ENCODE results near the gene TAAR1.

DNA sequence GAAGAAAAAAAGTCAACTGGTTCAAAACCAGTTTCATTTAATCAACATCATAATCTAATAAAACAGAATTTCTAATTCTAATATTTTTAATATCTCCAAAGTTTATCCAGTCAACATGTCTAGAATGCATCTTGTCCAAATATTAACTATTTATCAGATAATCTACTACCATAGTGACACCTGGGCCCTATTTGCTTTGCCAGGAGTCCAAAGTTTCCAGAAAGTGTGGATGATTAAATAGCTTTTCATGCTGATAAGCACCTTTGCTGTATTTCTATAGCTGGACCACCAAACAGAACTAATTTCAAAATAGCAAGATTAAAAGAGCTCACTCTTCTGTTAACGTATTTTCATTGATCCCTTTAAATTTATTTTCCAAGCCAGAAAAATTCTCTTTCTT is 12.3 kb upstream of the TAAR1 start:
- no peak for TF ChIP-seq EZH2phosphoT487 (IDR thresholded peaks at IDR 0.05; ENCODE audit: insufficient read depth, low read depth)
- TF ChIP-seq EZH2 (IDR thresholded peaks at IDR 0.05; ENCODE audit: insufficient read depth, poor library complexity, severe bottlenecking), result no peak

Data from GM23248 (cell line).